GM12875 (cell line): Measurements from ENCODE around the gene MACROD1.

Experiments used
- H3K4me3 ChIP-seq: one replicate; pipeline ENCODE4 v1.5.1; 2011; ENCODE audit warnings: low read depth, low read length, control low read depth
- CTCF ChIP-seq: IDR thresholded peaks from 2 replicates; pipeline ENCODE4 v1.5.1; 2011; ENCODE audit warnings: low read depth, mild to moderate bottlenecking, control low read depth, inconsistent platforms, low read length, moderate library complexity, borderline replicate concordance; ENCODE audit not compliant: insufficient read depth

Gene MACROD1

DNA sequence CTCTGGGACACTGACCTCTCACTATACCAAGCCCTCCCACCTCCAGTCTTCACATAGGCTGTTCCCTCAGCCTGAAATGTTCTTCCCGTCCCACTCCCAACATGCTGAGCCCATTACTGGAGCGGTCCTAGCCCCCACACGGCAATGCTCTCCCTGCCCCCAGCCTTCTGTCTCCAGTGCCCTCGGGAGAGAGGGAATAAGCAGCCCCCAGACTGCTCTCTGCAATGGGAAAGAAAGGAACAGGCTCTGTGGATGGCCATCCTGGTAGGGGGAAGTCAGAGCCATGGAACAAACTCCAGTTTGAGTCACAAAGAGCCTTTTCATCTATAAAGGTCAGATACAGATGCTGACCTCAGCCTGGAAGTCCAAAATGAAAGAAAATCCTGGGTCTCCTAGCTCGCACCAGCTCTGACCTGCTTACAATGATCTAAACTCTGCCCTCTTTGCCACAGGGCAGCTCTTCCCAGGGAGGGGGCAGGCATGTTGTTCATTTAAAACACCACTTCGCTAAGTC lies 67.5 kb downstream of the MACROD1 start:
- no peak overlapping the region for H3K4me3 ChIP-seq
- TF ChIP-seq CTCF, result no peak

GRCh38 chr11:64097468-64098317 lies 68.2 kb downstream of the MACROD1 start:
- H3K4me3 ChIP-seq, result no peak overlapping the region
- TF ChIP-seq CTCF, result no peak

GRCh38 chr11:64096835-64097234 lies 69.1 kb downstream of the MACROD1 start:
- TF ChIP-seq CTCF, result no peak
- no peak overlapping the region for H3K4me3 ChIP-seq

DNA sequence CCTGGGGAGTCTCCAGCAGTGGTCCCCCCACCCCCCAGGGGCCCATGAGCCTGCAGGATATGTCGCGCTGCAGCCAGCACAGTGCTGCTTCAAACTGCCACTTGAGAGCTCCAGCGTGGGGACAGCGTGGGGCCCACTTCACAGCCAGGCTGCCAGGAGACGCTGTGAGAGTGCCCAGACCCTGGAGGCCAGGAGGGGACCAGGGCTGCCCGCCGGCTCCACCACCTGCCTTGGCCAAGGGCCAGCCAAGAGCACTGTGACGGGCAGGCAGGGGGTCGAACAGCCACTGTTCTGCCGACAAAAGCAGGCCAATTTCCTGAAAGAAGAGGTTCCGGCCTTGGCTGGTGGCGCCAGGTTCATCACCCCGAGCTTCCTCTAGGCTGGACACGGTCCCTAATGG lies 70.0 kb downstream of the MACROD1 start:
- no peak overlapping the region for H3K4me3 ChIP-seq
- no peak for TF ChIP-seq CTCF

DNA sequence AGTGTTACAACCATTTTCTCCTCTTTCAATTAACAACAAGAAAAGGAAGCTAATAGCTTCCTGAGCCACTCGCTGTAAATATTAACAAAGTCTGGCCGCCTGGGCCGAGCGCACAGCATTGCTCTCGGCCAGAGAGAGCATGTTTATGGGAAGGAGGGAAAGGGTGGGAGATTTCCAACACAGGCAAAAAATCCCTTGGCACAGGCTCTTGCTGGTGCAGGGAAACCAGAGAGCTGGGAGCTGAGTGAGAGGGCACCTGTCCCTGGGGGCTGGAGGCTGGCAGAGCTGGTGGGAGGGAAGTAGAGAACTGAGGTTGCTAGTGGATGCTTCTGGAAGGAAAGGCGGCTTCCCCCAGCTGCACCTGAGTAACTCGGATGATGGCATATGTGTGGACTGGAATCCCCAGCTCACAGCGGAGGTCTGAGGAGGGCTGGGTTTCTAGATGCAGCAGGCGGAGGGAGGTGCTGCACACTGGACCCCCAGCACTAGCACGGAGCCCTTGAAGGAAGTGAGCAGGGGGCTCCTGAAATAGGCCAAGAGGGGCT lies 70.6 kb downstream of the MACROD1 start:
- no peak overlapping the region for H3K4me3 ChIP-seq
- no peak for TF ChIP-seq CTCF

GRCh38 chr11:64094463-64095260 lies 71.3 kb downstream of the MACROD1 start:
- no peak for TF ChIP-seq CTCF
- H3K4me3 ChIP-seq, result no peak overlapping the region
